ENCODE data around the gene SPDL1. TPM values are rescaled to one million over a fixed set of nuclear protein-coding genes. Genes with fewer than 3 reads are reported as not detected.

Gene SPDL1
- total RNA-seq, 3 donors from 2014 or later = 4.5 to 12.5 (median 5.8) TPM

DNA sequence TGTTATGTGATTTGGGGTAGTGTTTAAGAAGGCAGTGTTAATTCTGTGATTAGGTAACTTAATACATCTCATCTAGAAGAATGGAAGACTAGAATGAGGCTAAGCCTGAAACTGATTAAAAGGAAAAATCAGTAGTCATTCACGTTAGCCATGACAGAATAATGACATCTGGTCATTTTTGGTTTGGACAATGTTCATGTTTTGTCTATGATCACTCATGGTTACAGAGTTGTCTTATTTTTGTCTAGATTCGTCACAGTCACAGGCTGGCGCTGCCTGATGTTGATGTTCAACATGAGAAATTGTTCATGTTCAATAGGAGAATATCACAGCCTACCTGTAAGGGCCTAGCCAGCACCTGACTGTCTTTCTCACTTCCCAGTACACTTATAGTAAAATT lies 44.0 kb downstream of the SPDL1 start:
- H3K36me3 ChIP-seq (ENCODE audit: low read depth) = no peaks in the 10 kb centered on the region
- TF ChIP-seq, protein P1, sequence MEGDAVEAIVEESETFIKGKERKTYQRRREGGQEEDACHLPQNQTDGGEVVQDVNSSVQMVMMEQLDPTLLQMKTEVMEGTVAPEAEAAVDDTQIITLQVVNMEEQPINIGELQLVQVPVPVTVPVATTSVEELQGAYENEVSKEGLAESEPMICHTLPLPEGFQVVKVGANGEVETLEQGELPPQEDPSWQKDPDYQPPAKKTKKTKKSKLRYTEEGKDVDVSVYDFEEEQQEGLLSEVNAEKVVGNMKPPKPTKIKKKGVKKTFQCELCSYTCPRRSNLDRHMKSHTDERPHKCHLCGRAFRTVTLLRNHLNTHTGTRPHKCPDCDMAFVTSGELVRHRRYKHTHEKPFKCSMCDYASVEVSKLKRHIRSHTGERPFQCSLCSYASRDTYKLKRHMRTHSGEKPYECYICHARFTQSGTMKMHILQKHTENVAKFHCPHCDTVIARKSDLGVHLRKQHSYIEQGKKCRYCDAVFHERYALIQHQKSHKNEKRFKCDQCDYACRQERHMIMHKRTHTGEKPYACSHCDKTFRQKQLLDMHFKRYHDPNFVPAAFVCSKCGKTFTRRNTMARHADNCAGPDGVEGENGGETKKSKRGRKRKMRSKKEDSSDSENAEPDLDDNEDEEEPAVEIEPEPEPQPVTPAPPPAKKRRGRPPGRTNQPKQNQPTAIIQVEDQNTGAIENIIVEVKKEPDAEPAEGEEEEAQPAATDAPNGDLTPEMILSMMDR (IDR thresholded peaks at IDR 0.05) = no peak
- H3K4me1 ChIP-seq (ENCODE audit: low read depth) = no peaks in the 10 kb centered on the region
- intact Hi-C loops (cut with DNase I, micrococcal nuclease) = no loop called here
- H3K4me3 ChIP-seq = no peak overlapping the region
- ATAC-seq (no peak), DNase-seq (no peak)
- no peaks in the 10 kb centered on the region for H3K9me3 ChIP-seq

DNA sequence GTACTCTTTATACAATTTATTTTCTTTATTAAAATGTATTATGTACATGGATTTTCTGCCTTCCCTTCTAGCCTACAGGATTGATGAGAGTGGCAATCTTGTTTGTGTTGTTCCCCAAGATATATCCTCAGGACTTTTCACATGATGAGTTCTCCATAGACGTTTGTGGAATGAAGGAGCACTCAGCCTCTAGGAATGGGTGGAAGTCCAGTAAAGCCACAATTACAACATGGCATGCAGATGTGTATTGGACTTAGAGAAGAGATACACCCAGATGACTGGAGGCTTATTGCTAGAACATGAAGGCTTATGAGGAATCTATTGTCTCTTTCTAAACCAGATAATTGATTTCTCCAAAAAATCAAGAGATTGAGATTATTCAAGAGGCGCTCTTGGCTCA lies 45.3 kb downstream of the SPDL1 start:
- no peak overlapping the region for H3K4me3 ChIP-seq
- no peaks in the 10 kb centered on the region for H3K36me3 ChIP-seq (ENCODE audit: low read depth)
- intact Hi-C loops (cut with DNase I, micrococcal nuclease) = no loop called here
- TF ChIP-seq, protein P1 (IDR thresholded peaks at IDR 0.05) = no peak
- no peaks in the 10 kb centered on the region for H3K9me3 ChIP-seq
- DNase-seq (no peak), ATAC-seq (no peak)
- H3K4me1 ChIP-seq (ENCODE audit: low read depth) = no peaks in the 10 kb centered on the region

DNA sequence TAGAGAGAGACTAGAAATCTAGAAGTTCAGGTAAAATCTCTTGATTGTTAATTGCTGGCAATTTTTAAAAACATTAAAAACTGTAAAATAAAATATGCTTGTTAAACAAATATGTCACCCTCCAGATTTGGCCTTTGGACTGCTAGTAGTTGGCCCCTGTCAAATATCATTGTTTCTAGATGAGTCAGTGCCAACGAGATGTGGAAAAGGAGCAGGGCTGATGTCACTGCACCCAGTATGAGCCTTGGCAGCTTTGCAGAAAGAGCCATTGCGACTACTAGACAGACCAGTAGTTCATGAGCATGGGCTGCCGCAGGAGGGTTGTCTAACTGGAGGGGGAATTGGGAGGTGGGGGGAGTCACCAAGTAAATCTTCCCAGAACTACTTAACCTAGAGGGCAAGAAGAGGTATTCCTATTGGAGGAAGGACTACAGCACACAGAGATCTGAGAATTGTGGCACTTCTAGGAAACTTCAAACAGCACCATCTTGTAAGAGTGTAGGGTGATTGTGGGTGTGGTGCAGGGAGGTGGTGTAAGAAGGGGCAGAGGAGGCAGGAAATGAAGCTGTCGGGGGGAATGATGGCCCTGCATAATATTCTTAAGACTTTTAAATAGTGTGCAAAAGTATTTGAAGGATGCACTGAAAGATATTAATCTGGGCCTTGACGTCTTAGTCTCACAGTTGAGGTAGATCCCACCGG lies 46.4 kb downstream of the SPDL1 start:
- TF ChIP-seq, protein P1 (IDR thresholded peaks at IDR 0.05) = no peak
- no peak overlapping the region for H3K4me3 ChIP-seq
- intact Hi-C loops (cut with DNase I, micrococcal nuclease) = no loop called here

DNA sequence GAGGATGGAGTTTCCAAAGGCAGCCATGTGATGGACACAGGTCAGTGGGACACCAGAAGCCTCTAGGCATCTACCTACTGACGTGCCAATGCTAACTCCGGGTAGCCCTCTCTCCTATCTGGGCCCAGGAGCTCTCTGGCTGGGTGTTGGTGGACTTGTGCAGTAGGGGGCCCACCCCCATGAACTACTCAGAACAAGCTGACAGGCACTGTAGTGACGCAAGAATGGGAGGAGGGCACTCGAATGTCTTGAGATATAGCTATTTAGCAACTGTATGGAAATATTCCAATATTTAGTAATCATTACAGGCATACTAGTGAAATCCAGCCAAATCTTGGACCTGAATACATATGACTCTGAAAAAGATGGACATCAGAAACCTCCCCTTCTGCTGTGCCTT lies 47.8 kb downstream of the SPDL1 start:
- TF ChIP-seq, protein P1 (IDR thresholded peaks at IDR 0.05) = no peak
- no peak for ATAC-seq
- no peaks in the 10 kb centered on the region for H3K4me1 ChIP-seq (ENCODE audit: low read depth)
- DNase-seq = no peak
- H3K4me3 ChIP-seq = no peak overlapping the region
- H3K9me3 ChIP-seq = no peaks in the 10 kb centered on the region
- intact Hi-C loops (cut with DNase I, micrococcal nuclease) = no loop called here
- no peaks in the 10 kb centered on the region for H3K36me3 ChIP-seq (ENCODE audit: low read depth)

More for the DNA sequence above, 46.4 kb downstream of the SPDL1 start:
- no peaks in the 10 kb centered on the region for H3K36me3 ChIP-seq (ENCODE audit: low read depth)
- no peaks in the 10 kb centered on the region for H3K9me3 ChIP-seq
- no peak for DNase-seq
- ATAC-seq = no peak
- H3K4me1 ChIP-seq (ENCODE audit: low read depth) = no peaks in the 10 kb centered on the region

DNA sequence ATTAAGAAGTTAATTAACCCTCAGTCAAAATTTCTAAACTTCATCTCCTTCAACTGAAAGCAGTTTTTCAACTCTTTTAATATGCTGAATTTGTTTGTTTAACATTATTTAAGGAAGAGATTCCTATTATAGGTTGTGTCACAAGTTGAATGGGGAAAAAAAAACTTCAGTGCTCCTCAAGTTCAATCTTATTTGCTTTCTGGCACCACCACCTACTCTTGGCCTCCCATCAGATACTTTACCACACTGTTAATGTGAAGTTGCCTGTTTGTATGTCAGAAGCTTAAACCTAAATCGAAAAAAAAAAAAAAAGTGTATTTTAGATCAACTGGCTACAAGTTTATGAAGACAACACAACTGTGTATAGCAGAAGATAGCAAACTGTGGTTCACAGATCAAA lies 49.4 kb downstream of the SPDL1 start:
- ATAC-seq = no peak
- H3K9me3 ChIP-seq = no peaks in the 10 kb centered on the region
- no peaks in the 10 kb centered on the region for H3K36me3 ChIP-seq (ENCODE audit: low read depth)
- H3K4me3 ChIP-seq = no peak overlapping the region
- TF ChIP-seq, protein P1 (IDR thresholded peaks at IDR 0.05) = no peak
- DNase-seq = no peak
- no peaks in the 10 kb centered on the region for H3K4me1 ChIP-seq (ENCODE audit: low read depth)
- intact Hi-C loops (cut with DNase I, micrococcal nuclease) = no loop called here

DNA sequence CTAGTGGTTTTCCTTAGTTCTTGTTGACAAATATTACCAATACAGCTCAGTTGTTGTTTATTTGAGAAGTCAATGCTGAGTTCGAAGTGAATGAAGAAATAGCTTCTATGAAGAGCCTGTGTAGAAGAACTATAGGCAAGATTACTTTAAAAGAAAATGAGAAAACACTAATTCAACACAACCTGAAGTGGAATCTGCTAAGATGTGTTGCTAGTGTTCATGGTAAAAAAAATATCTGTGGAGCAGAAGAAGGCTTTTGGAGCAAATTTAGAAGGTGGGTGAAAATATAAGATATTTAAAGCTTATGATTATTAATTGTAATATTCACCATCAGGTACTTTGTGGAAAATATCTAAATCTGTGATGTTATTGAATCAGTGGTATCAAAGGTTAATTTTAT lies 51.0 kb downstream of the SPDL1 start:
- no peaks in the 10 kb centered on the region for H3K4me1 ChIP-seq (ENCODE audit: low read depth)
- intact Hi-C loops (cut with DNase I, micrococcal nuclease) = no loop called here
- H3K9me3 ChIP-seq = no peaks in the 10 kb centered on the region
- DNase-seq = no peak
- TF ChIP-seq, protein P1 (IDR thresholded peaks at IDR 0.05) = no peak
- H3K36me3 ChIP-seq (ENCODE audit: low read depth) = no peaks in the 10 kb centered on the region
- H3K4me3 ChIP-seq = no peak overlapping the region
- no peak for ATAC-seq
